NOMO-1 (cell line): ENCODE data around the gene GSG1.
"Not testable (repeated sequence)": the region's sequence is repeated elsewhere in the genome, so short reads cannot be mapped to it uniquely, and the experiment has no call there.

ENCODE experiments used
- DNase-seq, 2 experiments: peaks; one replicate each; lab custom pipeline; 2025; ENCODE audit not compliant: unreplicated experiment in 2 of 2; lab: John Stamatoyannopoulos, UW

The GSG1 gene

DNA sequence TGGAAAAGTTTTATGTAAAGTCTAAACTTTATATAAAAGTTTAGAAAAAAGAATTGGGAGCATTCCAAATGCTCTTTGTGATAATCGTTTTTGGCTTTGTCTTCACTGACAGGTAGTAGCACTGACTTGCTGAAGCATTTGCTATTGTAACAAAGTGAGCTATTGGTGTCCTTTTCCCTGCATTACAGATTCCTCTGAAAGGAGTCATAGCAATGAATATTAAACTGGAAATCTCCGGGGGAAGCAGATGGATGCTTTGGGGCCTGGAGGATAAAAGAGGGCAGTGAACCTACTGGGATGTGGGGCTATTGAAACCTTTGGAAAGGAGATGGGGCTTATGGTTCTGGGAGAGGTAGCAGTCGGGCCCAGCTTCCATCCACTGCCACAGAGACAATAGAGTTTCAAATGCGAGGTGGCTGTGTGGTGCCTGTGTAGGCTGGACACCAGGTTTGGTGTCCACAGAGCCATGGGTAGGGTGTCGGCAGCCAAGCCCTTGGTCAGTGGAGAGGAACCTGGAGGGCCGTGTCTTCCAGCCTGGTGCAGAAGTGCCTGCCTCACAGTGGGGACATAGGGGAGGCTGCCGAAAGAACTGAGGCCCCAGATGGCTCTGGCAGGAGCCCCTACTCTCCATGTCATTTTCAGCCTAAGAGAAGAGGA, 10.1 kb downstream of the GSG1 start:
- DNase-seq, result no peak

DNA sequence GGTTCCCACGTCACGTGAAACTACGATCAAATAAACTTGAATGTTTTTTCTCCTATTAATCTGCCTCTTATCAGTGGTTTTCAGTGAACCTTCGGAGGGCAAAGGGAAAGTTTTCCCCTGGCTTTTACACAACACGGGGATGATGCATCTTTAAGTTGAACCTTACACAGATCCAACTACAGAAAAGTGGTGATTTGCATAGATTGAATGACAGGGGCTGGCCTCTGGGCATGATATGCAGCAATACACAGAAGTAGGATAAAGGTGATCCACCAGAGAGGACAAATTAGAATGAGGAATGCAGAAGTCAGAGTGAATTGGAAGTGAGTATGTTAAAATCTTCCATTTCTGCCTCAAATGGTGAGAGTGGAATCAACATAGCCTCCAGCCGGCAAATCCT, 11.6 kb downstream of the GSG1 start:
- DNase-seq, result no peak

DNA sequence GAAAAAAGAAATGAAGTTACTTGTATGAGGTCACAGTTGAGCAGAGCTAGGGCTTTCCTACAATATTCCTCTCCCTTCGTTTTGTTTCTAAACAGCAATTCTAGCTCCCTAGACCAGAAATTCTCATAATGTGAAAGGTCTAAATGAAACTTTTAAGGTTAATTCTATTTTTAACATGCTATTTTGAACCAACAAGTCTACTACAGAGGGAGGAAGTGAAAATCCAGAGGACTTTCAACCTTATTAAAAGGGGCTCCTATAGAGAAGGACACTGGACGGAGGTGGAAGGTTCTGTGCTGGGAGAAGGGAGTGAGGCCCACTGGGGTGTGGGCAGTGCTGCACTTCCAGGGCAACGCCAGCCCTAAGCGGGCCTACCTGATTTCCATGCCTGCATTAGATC, 13.4 kb downstream of the GSG1 start:
- DNase-seq, result peak in 1 of 2 experiments; percentile 48

DNA sequence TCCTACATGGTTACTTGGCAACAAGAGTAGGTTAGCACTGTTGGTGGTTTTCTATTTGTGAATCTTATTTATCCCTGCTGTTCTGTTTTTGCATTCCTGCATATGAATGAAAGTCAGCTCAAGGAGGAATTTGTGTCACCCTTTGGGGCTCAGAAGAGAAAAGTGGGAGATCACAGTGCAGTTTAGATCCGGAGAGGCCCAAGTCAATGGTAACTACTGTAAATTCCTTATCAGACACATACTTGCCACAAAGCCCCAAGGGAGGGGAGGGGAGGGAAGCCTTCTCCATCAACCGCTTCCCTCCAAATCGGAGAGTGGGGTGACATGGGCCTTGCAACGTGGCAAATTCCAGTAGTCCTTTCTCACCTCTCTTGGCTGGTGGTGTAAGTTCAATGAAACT, 15.0 kb downstream of the GSG1 start:
- DNase-seq, result no peak

DNA sequence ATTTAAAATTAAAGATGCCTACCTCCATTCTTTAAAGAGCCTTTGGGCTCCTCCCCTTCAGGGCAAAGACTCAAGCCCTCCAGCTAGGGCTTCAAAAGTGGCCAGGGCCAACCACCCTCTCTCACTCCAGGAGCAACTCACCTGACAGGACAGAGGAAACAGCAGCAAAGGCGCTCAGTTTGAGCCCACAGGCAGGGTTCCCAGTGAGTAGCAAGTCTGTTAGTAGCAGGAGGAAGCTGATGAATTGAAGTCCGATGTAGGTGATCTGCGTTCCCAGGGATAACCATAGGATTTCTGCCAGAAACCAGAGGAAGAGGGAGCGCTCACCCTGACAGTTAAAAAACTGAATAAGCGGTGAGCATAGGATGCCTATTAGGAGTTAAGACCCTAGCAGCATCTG, 15.7 kb downstream of the GSG1 start:
- DNase-seq, result no peak

DNA sequence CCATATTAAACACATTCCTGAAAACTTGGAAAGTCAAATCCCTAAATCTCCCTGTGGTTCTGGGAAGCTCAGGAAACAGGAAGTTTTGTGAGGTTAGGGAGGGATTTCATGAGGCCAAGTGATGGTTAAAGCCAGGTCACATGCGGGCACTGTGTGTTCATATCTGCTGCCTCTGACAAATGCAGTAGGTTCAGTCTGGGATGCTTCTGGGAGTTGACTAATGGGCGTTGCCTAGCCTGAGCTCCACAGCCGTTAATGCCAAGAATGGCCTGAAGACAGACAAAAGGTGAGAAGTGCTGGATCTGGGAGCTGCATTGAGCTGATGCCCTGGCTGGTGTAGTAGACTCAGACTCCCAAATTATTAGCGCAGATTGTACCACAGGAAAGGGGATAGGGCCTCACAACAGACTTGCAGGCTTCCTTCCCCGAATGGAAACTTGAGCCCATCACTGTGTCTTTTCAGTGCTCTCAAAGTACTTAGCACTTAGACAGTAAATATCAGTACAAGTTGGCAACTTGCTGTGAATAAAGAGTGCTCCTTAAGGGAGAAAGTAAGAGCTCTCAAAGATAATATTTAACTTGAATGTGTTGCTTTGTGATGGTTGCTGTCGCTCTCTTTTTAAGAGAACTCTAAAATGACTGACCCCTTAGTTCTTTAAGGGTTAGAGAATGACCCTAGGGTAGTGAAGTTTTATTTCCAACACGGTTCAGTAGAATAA, 17.3 kb downstream of the GSG1 start:
- DNase-seq, result no peak

DNA sequence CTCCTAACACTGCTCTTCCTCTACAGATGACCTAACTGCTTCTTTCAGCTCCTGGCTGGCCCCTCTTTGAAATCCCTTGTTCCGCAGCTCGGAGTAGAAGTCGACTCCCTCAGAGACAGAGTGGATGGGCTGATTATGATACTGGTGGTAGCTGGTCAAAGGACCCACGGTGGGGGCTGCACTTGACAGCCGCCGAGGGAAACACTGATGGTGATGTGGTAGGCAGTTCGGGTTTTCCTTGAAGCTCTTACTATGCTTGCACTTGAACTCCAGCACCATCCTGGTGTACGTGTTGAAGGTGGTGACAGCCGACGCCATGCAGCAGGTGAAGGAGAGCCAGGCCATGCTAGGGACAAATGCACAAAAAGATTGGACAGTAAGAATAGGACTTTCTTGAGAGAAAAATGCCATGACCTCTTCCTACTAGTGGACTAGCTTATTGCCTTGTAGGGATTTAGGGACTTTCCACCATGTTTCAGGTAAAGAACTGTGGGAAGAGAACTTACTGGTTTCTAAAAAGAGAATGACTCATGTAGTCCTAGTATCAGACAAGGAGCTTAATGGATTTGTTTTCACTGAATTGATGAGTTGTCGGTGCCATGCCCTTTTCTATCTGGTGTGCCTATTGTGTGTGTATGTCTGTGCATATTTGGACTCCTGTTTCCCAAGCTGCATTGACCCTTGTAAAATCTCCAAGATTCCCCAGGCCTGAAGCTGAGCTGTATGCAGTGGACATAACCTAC, 18.4 kb downstream of the GSG1 start:
- DNase-seq, result no peak

DNA sequence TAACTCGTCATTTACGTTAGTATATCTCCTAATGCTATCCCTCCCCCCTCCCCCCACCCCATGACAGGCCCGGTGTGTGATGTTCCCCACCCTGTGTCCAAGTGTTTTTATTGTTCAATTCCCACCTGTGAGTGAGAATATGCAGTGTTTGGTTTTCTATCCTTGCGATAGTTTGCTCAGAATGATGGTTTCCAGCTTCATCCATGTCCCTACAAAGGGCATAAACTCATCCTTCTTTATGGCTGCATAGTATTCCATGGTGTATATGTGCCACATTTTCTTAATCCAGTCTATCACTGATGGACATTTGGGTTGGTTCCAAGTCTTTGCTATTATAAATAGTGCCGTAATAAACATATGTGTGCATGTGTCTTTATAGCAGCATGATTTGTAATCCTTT, 19.8 kb downstream of the GSG1 start:
- not testable (repeated sequence) for DNase-seq

DNA sequence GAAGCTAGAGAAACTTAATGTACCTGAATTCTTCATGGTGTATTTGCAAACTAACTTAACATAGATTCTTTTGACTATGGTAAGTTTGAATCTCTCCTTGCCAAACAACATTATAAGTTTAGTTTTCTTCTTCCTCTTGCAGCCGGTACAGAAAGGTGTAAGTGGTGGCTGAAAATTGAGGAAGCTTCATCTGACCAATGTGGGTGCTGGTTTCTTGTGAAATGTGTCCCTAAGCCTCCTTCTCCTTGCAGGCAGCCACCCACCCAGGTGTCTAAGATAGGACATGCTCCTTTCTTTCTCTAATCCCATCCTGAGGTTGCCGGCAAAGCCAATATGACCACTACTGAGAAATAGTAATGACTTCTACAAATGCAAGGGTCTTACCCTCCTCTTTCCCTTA, 20.6 kb downstream of the GSG1 start:
- peak; percentile 15 to 58 for DNase-seq

DNA sequence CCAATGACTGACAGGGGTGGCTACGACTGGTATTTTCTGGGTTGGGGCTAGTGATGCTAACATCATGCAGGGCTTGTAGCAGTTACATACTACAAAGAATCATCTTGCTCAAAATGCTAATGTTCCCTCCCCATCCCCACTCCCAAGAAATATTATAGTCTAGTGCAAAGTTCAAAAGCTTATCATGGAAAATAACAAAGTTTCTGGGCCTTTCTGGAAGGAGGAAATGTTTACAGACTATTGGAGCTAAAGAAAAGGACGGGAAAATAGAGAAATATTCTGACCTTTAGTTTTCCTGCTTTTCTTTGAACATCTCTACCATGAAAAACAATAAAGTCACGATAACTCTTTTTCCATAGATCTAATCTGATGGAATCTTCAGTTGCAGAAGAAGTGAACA, 23.2 kb downstream of the GSG1 start:
- DNase-seq, result no peak

DNA sequence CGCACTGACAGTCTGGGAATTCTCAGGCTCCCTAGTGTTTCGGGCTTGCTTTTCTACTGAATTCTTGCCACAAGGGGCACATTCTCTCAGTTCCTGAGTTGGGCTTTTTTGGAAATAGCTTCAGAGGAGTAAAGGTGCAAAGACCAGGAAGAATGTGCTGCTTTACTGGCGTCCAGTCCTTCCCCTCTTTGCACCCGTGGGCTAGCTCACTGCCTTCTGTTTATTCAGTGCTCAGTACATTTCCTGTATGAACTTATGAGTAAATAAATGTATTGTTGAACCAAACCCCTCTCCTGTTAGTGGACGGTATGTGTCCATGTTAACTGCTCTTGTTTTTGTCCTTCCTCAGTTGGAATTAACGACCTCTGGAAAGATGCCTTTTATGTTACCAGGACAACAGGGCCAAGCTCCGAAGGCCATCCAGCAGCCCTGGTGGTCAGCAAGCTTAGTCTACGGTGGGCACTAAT, 24.0 kb downstream of the GSG1 start:
- DNase-seq, result no peak

DNA sequence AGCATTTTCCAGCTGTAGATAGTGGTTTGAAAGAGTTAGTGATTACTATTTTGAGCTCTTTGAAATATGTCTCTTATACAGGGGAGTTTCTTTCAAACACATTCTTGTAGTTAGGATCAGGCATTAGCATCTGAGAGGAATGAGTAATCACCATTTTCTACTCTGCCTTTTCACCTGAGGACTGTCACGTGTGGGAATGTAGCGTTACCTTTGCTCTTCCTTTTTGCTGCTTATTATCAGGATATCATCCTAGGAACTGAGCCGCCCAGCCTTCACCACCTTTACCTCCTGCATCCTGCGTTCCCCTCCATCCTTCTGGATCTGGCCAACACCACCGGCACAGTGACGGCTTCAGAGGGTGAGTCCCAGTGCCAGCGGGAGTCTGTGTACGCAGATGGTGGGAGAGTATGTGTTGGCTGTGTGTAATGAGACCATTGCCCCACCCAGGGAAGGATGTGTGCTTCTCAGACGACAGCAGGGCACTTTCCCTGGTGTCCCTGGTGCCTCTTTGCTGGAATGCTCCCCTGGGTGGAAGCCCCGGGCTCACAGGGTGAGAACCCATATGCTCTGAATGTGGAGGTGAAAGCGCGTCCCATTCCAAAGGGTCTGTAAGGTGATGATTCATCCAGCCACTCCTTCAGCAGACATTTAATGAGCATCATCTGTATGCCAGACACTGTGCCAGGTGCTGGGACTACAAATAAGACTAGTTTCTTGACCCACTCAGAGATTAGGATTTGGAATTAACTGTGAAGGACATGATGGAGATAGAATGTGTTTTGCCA, 27.5 kb downstream of the GSG1 start:
- DNase-seq, result no peak

DNA sequence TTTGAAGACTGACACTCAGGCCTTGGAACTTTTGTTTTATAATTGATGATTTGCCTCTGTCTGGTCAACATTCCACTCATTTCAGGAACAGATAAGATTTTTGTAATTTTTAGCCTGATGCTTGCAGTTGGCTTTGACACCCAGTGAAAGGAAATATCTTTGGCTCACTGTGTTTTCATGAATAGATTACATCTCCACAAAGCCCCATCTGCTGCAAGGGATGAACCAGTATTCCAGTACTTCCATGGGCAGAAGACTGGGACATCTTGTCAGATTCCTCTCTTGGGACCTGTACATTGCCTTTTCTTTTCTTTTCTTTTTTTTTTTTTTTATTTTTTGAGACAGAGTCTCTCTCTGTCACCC, 28.4 kb downstream of the GSG1 start:
- DNase-seq, result no peak

DNA sequence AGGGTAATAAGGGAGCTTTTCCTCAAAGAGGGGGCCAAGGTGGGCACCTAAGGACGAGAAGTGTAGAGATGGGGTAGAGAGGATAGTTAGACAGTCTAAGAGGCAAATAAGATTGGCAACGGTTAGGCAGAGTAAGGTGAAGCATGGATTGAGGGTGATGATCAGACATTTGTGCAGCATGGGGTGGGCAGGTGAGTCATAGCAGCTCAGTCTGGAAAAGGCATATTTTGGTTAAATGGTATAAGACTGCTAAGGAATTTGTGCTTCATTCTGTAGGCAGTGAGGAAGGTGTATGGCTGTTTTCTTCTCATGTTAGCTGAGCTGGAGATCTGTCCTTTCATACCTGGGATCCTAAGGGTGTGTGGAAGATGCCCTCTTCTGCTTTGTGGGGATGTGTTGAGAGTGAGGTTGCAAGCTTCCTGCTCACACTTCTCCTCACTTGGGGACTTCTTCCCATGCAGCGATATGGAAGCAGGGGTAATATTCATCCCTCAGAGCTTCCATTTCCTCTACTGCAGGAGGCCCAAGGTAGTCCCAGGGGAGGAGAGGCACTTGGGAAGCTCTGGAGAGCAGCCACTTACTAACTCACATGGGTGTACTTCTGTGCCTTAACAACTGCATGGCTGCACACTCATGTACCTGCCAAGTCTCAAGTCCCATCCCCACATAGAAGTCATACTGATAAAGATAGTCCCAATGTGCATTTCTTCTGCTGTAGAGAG, 28.9 kb downstream of the GSG1 start:
- DNase-seq, result no peak

DNA sequence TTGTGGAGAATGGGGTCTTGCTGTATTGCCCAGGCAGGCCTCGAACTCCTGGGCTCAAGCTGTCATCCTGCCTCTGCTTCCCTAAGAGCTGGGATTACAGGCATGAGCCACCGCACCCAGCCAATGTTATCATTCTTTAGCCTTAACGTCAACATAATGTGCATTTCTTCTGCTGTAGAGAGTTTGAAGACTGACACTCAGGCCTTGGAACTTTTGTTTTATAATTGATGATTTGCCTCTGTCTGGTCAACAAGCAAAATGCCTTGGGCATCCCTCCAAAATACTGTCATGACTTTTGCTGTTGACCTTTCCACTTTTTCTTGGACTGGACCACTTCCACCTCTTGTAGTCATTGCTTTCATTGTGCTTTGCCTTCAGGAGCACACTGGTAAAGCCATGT, 30.3 kb downstream of the GSG1 start:
- DNase-seq, result no peak

DNA sequence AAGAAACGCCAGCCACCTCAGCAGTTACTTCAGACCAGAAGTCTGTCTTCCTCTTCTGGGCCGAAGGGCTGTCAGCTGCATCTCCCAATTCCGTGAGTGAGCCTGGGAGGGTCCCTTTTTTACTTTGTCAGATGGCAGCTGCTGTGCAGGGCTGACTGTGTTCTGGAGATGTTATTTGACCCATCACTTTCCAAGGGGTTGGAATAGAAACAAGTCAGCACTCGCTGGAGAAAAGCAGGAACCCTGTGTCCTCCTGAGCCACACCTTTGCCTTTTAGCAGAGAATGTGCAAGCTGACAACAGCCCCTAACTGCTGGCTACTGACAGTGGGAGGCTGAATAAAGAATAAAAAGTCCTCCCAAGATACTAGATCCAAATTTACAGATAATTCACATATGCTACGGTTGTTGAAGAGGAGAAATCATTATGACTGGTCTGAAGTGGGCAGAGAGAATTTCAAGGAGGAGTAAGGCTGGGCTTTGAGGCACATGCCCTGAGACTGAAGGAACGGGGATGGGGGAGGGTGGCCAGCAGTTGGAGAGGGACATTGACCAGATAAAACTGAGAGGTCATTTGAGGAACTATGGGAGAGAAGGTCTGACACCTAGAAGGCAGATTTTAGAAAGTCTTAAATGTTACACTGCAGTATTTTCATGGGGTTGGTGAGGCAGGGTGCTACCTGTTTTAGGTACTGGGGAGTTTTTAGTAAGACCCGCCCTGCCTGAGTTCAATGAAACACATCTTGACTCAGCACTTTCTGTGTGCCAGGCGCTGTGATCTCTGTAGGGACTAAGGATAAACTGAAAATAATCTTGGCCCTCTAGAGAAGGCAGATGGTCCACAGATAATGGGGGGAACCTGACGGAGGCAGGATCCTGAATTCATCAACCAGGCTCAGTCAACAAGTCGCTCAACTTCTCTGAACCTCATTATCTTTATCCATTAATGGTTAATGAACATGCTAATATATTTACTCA, 31.9 kb downstream of the GSG1 start:
- DNase-seq, result no peak

DNA sequence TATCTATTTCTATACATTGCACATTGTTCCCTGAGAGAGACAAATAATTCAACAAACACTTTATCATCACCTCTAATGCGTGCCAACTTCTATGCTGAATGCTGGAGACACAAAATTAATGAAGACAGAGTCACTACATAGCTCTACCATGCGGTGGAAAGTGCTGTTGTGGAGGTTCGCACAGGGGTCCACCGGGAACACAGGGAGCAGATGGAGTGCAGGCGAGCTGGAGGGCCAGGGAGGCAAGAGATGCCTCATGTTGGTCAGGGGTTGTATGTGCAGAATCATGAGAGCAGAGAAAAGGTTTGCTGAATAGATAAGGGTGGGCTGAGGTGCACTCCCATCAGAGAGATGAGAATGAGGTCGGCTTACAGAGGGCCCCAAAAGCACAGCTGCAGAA, 34.1 kb downstream of the GSG1 start:
- DNase-seq, result no peak

DNA sequence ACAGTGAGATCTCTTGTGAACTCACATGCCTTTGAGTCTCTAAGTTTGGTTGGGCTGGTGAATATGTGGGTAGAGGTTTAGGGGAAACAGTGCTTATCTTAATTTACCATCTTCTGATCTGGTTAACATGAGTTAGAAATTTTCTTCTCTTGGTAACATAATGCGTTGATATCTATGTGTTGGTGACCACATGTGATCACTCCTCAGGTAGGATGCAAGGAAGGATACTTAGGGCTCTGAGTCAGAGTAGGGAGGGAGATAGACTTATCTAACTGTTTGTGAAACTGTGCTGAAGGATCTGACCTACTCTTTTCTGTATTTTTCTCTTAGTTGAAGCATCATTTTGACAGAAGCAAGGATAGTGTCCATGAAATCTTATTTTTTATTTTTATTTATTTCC, 36.1 kb downstream of the GSG1 start:
- no peak for DNase-seq

DNA sequence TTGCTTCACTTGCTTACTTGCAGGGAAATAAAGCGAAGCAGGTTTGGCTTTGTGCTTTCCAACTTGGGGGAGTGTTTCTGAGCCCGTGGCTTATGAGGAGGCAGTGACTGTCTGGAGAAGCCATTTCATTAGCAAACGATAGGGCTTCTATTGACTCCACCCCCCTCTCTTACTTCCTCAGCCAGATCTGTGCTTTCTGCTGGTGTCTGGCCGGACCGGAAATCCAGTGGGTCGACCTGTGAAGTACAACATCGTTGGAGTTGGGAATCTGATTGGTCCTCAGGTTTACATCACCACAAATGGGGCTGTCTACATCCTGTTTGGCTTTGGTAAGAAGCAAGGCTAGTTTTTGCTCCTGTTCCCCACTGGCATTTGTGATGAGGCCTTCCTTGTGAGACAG, 37.0 kb downstream of the GSG1 start:
- no peak for DNase-seq
